Activated T-cell treated with anti-CD3 and anti-CD28 coated beads, Interleukin-2, amount 50 U/mL, for 48 hours (primary cell): Measurements from ENCODE around the gene PRM3.

Source experiments
- DNase-seq, 2 experiments: peaks; one replicate each; pipeline ENCODE4 v3.0.0-alpha.2; 2020

Gene PRM3

GRCh38 chr16:11258553-11259492, 14.6 kb downstream of the PRM3 start:
- DNase-seq = peak; percentile 64 to 66

GRCh38 chr16:11257131-11257938, 16.1 kb downstream of the PRM3 start:
- DNase-seq = peak; percentile 75 to 80

GRCh38 chr16:11256661-11257130, 16.7 kb downstream of the PRM3 start:
- DNase-seq = peak; percentile 79 to 81

- peak; percentile 90 to 94 for DNase-seq
Measured at GRCh38 chr16:11255737-11256660, 17.4 kb downstream of the PRM3 start, which contains the start of gene SOCS1. TSS of gene SOCS1 (minus strand) at chr16:11256204. CDS start at chr16:11255478, 726 bp downstream.

- DNase-seq = peak; percentile 68 to 73
Measured at GRCh38 chr16:11254913-11255736, 18.3 kb downstream of the PRM3 start.

- peak; percentile 53 to 60 for DNase-seq
Measured at GRCh38 chr16:11253995-11254912, 19.2 kb downstream of the PRM3 start.

GRCh38 chr16:11253009-11253994, 20.1 kb downstream of the PRM3 start:
- peak; percentile 77 to 81 for DNase-seq

- DNase-seq = peak; percentile 70 to 75
Measured at GRCh38 chr16:11252482-11252931, 20.9 kb downstream of the PRM3 start.

- peak; percentile 90 for DNase-seq
Measured at GRCh38 chr16:11251525-11252481, 21.6 kb downstream of the PRM3 start.

GRCh38 chr16:11250786-11251524, 22.5 kb downstream of the PRM3 start:
- DNase-seq = peak; percentile 59

DNA sequence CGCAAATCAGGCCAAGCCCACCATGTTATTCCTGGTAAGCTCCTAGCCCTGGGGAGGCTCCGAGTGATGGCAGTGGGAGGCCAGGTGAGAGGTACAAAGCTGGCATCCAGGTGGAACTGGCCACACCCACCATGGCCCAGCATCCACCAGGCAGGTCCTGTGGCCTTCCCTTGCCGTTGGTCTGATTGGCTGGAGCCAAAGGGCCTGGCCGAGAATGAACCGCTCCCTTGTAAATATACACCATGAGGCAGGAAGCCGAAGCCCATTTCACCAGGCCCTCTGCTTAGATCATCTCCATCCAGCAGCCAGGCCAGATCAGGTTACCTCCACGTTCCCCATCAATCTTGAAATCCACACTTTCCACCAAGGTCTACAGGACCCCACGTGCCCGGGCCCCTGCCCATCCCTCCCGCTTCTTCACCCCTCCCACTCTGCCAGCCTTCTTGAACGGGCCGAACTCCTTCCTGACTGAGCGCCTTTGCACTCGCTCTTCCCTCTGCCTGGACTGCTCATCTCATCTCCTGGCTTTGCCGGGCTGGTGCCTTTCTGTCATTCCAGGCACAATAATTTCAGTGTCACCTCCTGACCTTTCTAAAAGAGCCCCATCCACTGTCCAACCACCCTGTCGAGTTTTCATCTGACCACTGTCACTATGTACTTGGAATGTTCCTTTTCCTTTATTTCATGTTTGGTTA, 23.2 kb downstream of the PRM3 start:
- DNase-seq = peak; percentile 71

- peak; percentile 55 to 65 for DNase-seq
Measured at GRCh38 chr16:11249233-11250061, 24.0 kb downstream of the PRM3 start.

DNA sequence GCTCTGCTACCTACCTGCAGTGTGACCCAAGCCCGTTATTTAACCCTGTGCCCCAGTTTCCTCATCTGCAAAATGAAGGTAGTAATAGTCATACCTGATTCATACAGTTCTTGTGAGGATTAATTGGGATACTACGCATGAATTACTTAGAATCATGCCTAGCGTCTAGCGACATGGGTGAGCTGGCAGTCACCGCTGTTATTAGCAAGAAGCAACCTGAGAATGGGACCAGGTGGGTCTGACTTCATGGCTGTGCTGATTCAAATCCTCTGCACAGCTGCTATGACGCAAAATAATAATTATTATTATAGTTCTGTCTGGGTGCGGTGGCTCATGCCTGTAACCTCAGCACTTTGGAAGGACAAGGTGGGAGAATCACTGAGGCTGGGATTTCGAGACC, 25.3 kb downstream of the PRM3 start:
- peak in 1 of 2 experiments; percentile 50 for DNase-seq

- peak; percentile 63 to 67 for DNase-seq
Measured at GRCh38 chr16:11245988-11246387, 27.4 kb downstream of the PRM3 start.

DNA sequence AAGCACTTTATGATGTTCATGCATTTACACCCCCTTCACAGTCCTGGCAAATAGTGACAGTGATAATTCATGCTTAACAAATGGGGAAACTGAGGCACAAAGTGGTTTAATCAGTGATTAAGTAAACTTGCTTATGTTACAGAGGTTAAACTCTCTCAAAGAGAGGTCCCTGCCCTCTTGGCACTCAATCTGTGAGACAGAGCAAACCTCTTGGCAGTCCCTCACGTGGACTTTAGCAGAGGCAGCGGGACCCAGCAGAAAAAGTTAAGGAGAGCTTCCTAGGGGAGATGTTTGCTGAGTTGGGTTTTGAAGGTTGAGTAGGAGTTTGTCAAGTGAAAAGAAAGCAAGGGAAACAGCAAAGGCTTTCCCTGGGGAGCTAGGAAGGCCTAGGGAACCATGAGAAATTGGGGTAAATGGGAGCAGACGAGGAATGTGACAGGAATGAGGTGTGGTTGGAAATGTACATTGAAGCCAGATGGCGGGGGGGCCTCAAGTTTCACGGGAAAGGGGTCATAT, 28.1 kb downstream of the PRM3 start:
- DNase-seq = no peak
